NT2/D1 (cell line): ENCODE measurements around the gene RPL18.
"Not testable (repeated sequence)": the region's sequence is repeated elsewhere in the genome, so short reads cannot be mapped to it uniquely, and the experiment has no call there.

Source experiments
- DNase-seq: peaks from one replicate; pipeline ENCODE4 v3.0.0-alpha.2; 2011; ENCODE audit warnings: low read depth, low spot score
- H3K27me3 ChIP-seq: 2 replicates; pipeline ENCODE4 v1.6.0; 2011; ENCODE audit warnings: mild to moderate bottlenecking; ENCODE audit not compliant: insufficient read length, insufficient read depth
- H3K36me3 ChIP-seq: 2 replicates; pipeline ENCODE4 v1.6.1; 2011; ENCODE audit warnings: mild to moderate bottlenecking, low read length, mixed read lengths; ENCODE audit not compliant: insufficient read depth, insufficient read length
- H3K4me1 ChIP-seq: 2 replicates; pipeline ENCODE4 v1.5.1; 2011; ENCODE audit not compliant: insufficient read depth, insufficient read length
- H3K4me3 ChIP-seq: 2 replicates; pipeline ENCODE4 v1.5.1; 2011; ENCODE audit warnings: low read depth; ENCODE audit not compliant: insufficient read length
- H3K9ac ChIP-seq: 2 replicates; pipeline ENCODE4 v1.6.0; 2011; ENCODE audit warnings: low read depth; ENCODE audit not compliant: insufficient read length
- H3K9me3 ChIP-seq: 2 replicates; pipeline ENCODE4 v1.5.1; 2011; ENCODE audit warnings: mild to moderate bottlenecking, low read length; ENCODE audit not compliant: insufficient read depth
- SUZ12 ChIP-seq: IDR thresholded peaks from 2 replicates; pipeline ENCODE4 v1.6.1; 2011; ENCODE audit not compliant: insufficient read length, insufficient read depth; ENCODE audit errors: extremely low read depth
- YY1 ChIP-seq: IDR thresholded peaks from 2 replicates; pipeline ENCODE4 v1.6.1; 2011; ENCODE audit not compliant: insufficient read length, insufficient read depth
- ZNF274 ChIP-seq: IDR thresholded peaks from 2 replicates; pipeline ENCODE4 v1.6.1; 2011; ENCODE audit warnings: mild to moderate bottlenecking, low read depth, low read length

The RPL18 gene

DNA sequence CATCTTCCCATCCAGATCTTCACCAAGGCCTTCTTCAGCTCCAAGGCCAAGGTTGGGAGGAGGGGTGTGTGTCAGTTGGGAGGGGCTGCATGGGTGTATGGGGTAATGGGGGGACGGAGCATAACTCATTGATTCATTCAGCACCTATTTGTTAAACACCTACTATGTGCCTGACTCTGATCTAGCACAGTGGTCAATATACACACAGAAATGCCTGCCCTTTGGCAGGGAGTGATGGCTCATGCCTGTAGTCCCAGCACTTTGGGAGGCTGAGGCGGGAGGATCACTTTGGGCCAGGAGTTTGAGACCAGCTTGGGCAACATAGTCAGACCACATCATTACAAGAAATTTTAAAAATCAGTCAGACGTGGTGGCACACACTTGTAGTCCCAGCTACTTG, 31.6 kb downstream of the RPL18 start:
- Histone ChIP-seq H3K27me3 (no peaks in the 10 kb centered on the region), H3K4me3 (no peak overlapping the region), H3K36me3 (no peaks in the 10 kb centered on the region), H3K4me1 (peaks cover 3% of the 10 kb centered on the region), H3K9me3 (no peaks in the 10 kb centered on the region), H3K9ac (no peak overlapping the region)
- no peak for TF ChIP-seq YY1
- TF ChIP-seq ZNF274, result no peak
- TF ChIP-seq SUZ12, result no peak
- DNase-seq, result no peak

DNA sequence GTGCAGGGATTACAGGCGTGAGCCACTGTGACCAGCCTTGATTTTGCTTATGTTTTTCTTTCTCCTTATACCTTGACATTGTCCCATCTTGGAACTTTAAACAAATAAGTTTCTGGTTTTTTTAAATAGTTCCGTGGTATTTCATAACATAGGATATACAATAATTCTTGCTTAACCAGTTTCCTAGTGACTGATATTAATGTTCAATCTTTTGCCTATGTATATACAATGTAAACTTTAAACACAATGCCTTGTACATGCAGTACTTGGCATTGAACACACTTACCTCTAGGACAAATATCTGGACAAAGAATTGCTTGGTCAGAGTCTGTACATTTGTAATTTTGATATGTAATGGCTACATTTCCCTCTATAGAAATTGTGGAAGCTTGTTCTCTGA, 36.8 kb downstream of the RPL18 start:
- no peaks in the 10 kb centered on the region for H3K27me3 ChIP-seq
- H3K9me3 ChIP-seq, result no peaks in the 10 kb centered on the region
- no peak for DNase-seq
- H3K36me3 ChIP-seq, result no peaks in the 10 kb centered on the region
- no peak overlapping the region for H3K4me3 ChIP-seq
- no peak overlapping the region for H3K9ac ChIP-seq
- TF ChIP-seq ZNF274 (no peak), SUZ12 (no peak), YY1 (no peak)
- no peaks in the 10 kb centered on the region for H3K4me1 ChIP-seq

DNA sequence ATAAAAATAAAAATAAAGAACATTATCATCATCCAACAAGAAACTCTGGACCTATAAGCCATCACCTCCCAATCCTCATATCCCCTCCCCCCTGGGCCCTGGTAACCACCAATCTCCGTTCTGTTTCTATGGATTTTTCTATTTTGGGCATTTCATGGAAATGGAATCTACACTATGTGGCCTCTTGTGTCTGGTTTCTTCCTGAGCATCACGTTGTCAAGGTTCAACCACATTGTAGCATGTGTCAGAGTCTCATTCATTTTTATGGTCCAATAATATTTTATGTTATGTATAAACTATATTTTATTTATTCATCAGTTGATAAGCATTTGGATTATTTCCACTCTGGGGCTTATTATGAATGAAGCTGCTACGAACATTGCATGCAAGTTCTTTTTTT, 40.1 kb downstream of the RPL18 start:
- H3K9ac ChIP-seq, result no peak overlapping the region
- no peaks in the 10 kb centered on the region for H3K36me3 ChIP-seq
- DNase-seq, result no peak
- no peak overlapping the region for H3K4me3 ChIP-seq
- peaks cover 2% of the 10 kb centered on the region for H3K4me1 ChIP-seq
- no peaks in the 10 kb centered on the region for H3K9me3 ChIP-seq
- no peak for TF ChIP-seq SUZ12
- no peak for TF ChIP-seq ZNF274
- TF ChIP-seq YY1, result no peak
- H3K27me3 ChIP-seq, result no peaks in the 10 kb centered on the region

DNA sequence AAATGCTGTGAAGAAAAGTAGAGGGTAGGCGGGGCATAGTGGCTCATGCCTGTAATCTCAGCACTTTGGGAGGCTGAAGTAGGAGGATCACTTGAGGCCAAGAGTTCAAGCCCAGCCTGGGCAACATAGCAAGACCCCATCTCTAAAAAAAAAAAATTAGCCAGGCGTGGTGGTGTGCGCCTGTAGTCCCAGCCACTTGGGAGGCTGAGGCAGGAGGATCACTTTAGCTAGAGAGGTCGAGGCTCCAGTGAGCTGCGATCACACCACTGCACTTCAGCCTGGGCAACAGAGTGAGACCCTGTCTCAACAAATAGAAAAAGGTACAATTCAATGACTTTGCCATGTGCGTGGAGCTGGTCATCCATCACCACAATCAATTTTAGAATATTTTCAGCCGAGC, 41.1 kb downstream of the RPL18 start:
- not testable (repeated sequence) for H3K36me3 ChIP-seq, H3K9me3 ChIP-seq, H3K27me3 ChIP-seq, H3K9ac ChIP-seq, H3K4me1 ChIP-seq, H3K4me3 ChIP-seq, DNase-seq

DNA sequence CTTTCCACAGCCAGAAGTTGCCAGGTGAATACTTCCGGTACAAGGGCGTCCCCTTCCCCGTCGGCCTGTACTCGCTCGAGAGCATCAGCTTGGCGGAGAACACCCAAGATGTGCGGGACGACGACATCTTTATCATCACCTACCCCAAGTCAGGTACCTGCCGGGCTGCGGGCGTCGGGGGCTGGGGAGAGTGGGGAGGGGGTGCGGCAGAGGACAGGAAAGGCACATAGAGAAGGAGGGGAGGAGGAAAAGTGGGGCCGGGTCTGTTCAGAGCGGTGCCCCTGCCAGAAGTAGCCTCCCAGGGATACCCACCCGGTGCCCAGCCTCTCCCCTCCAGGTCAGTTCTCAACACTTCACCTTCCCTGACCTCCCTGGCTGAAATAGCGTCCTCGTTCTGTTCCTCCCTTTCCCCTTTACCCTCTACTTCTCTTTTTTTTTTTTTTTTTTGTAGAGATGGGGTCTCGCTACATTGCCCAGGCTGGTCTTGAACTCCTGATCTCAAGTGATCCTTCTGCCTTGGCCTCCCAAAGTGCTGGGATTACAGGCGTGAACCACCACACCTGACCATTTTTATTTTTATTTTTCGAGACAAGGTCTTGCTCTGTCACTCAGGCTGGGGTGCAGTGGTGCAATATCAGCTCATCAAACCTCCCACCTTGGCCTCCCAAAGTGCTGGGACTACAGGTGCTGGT, 42.9 kb downstream of the RPL18 start:
- DNase-seq, result no peak

DNA sequence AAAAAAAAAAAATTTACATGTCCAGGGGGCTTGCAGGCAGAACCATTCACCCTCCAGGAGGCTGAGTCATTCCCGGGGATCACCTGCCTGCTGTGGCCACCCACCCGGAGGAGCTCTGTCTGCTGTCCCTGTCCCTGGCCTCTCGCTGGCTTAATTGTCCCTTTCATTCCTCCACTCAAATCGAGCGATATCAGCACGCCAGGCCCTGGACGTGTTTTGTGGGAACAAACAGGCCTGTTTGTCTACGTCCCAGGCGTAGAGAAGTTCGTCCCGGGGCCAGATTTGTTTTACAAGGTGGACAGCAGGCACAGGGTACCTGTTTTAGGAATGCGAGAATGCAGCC, 45.8 kb downstream of the RPL18 start:
- Histone ChIP-seq H3K4me1 (peaks cover 15% of the 10 kb centered on the region), H3K9ac (peak overlapping the region; percentile 21), H3K27me3 (no peaks in the 10 kb centered on the region), H3K9me3 (no peaks in the 10 kb centered on the region), H3K36me3 (no peaks in the 10 kb centered on the region), H3K4me3 (no peak overlapping the region)
- TF ChIP-seq YY1 (no peak), ZNF274 (no peak), SUZ12 (no peak)
- no peak for DNase-seq

More for the DNA sequence above, 42.9 kb downstream of the RPL18 start:
- Histone ChIP-seq H3K4me1 (peaks cover 10% of the 10 kb centered on the region), H3K9me3 (no peaks in the 10 kb centered on the region), H3K4me3 (no peak overlapping the region), H3K36me3 (no peaks in the 10 kb centered on the region), H3K27me3 (no peaks in the 10 kb centered on the region), H3K9ac (no peak overlapping the region)
- TF ChIP-seq ZNF274, result no peak
- no peak for TF ChIP-seq YY1
- no peak for TF ChIP-seq SUZ12

DNA sequence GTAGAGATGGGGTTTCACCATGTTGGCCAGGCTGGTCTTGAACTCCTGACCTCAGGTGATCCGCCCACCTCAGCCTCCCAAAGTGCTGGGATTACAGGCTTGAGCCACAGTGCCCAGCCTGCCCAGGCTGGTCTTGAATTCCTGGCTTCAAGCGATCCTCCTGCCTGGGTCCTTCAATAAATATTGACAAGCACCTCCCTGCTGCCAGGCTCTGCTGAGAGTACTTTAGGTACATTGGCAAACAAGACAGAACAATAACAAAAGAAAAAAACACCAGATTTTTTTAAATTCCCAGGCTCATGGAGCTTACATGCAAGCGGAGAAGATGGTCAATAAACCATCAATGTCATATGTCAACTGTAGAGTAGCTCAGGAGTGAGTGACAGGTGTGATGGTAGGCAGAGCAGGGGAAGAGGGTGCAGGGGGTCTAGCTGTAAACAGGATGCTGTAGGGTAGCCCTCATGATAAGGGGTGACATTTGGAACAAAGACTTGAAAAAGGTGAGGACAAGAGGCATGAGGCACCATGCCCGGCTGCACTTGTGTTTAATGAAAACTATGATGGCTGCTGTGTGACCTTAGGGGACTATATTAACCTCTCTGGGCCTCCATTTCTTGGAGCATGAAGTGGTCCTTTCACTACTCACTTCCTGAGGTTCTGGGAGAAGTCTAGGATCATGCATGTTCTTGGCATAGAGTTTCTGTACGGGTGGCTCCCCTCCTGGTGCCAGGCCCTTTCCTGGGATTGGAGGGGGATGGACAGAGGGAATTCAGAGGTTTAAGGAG, 47.4 kb downstream of the RPL18 start:
- DNase-seq, result no peak
- Histone ChIP-seq H3K4me1 (peaks cover 15% of the 10 kb centered on the region), H3K9ac (no peak overlapping the region), H3K27me3 (no peaks in the 10 kb centered on the region), H3K4me3 (no peak overlapping the region), H3K9me3 (no peaks in the 10 kb centered on the region), H3K36me3 (no peaks in the 10 kb centered on the region)
- TF ChIP-seq SUZ12 (no peak), YY1 (no peak), ZNF274 (no peak)
